ENCODE measurements around the gene CSTF3. TPM values are rescaled to one million over a fixed set of nuclear protein-coding genes. Genes with fewer than 3 reads are reported as not detected.
A peak's percentile ranks its signal among the peaks of the same experiment; 100 is the strongest.
"Not testable (repeated sequence)": the region's sequence is repeated elsewhere in the genome, so short reads cannot be mapped to it uniquely, and the experiment has no call there.

Gene CSTF3
- total RNA-seq, 2 experiments from 2014 or later = 26.5 to 30.2 TPM

DNA sequence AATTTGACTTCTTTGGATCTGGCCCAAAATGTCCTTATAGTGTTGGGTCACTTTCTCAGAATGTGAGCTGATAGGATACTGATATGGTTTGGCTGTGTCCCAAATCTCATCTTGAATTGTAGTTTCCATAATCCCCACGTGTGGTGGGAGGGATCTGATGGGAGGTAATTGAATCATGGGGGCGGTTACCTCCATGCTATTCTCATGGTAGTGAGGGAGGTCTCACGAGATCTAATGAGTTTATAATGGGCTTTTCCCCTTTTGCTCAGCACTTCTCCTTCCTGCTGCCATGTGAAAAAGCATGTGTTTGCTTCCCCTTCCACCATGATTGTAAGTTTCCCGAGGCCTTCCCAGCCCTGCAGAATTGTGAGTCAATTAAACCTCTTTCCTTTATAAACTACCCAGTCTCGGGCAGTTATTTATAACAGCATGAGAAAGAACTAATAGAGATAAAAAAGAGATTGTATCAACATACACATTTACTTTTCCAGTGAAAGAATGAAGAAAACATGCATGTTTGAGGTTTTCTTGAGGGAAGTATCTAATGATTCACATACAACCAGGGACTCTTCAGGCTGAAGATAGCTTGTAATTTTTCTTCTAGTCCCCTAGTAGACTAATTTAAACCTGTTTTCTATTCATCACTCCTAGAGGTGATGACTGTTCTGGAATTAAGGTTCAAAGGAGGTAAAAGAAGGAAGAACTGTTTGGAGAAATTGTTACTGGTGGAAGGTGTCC lies 17.3 kb upstream of the CSTF3 start:
- ChIA-PET CTCF (interaction anchor here (3.6 kb wide), 1 partner anchor 14 kb away, joined by 15 read pairs; no protein-coding TSS in a partner anchor), POLR2A (interaction anchor here (2.5 kb wide), 1 partner anchor 17 kb away, joined by 12 read pairs; the partner anchor contains the start of gene CSTF3)
- H3K36me3 Mint-ChIP-seq (ENCODE audit: low read depth) = peaks cover 13% of the 10 kb centered on the region
- H3K4me3 Mint-ChIP-seq = no peak overlapping the region
- no peak for DNase-seq
- no peaks in the 10 kb centered on the region for H3K27me3 Mint-ChIP-seq
- H3K27ac Mint-ChIP-seq = no peak overlapping the region
- H3K9me3 Mint-ChIP-seq = peaks cover 4% of the 10 kb centered on the region
- peaks cover 28% of the 10 kb centered on the region for H3K4me1 Mint-ChIP-seq

DNA sequence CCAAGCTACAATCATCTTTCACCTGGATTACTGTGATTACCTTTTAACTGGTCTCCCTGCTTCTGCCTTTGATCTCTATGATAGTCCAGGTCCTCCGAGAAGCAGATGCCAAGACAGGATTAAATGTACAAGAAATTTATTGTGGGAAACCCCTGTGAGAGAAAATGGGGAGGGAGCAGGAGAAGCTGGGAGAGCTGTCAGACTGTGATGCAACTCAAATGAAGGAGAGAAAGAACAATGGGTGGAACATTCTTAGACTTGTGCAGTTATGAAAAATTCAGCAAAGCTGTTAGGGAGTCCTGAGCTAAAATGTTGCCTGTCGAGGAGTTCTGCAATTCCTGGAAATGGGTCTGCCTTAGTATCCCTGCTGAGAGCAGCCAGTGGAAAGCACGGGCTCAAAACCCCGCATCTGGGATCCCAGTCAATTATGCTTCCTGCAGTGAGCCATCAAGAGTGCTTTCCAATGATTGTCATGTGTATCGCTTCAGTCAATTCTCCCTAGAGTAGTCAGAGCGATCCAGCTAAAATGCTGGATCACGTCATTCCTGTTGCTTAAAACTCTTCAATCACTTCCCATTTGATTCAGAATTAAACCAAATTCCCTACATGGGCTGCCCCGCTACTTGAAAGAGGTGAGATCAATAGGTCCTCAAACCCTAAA lies 16.5 kb upstream of the CSTF3 start:
- Mint-ChIP-seq H3K27ac (no peak overlapping the region), H3K9me3 (peaks cover 4% of the 10 kb centered on the region), H3K4me3 (no peak overlapping the region), H3K4me1 (peaks cover 28% of the 10 kb centered on the region), H3K27me3 (no peaks in the 10 kb centered on the region), H3K36me3 (ENCODE audit: low read depth) (peaks cover 13% of the 10 kb centered on the region)
- POLR2A ChIA-PET = interaction anchor here (0.8 to 1.3 kb wide), 3 partner anchors 10 to 285 kb away, joined by 3 read pairs; partner anchors contain the start of gene QSER1
- CTCF ChIA-PET = interaction anchor here (3.6 kb wide), 1 partner anchor 13 kb away, joined by 15 read pairs; no protein-coding TSS in a partner anchor
- no peak for DNase-seq

DNA sequence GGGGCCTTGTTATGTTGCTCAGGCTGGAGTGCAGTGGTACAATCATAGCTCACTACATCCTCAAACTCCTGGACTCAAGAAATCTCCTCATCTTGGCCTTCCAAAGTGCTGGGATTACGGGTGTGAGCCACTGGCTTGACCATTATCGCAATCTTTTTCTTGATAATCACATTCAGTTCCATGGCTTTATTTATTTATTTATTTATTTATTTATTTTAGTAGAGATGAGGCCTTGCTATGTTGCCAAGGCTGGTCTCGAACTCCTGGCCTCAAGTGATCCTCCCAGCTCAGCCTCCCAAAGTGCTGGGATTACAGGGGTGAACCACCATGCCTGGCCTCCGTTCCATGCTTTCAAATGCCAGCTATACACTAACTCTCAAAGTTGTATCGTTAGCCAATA lies 15.5 kb upstream of the CSTF3 start:
- ChIA-PET CTCF (interaction anchor here (3.6 kb wide), 1 partner anchor 12 kb away, joined by 15 read pairs; no protein-coding TSS in a partner anchor), POLR2A (interaction anchor here (0.9 to 1.3 kb wide), 2 partner anchors 9 to 284 kb away, joined by 3 read pairs; partner anchors contain the start of gene QSER1)
- peaks cover 13% of the 10 kb centered on the region for H3K36me3 Mint-ChIP-seq (ENCODE audit: low read depth)
- H3K9me3 Mint-ChIP-seq, H3K27ac Mint-ChIP-seq, H3K4me3 Mint-ChIP-seq, H3K27me3 Mint-ChIP-seq, DNase-seq: not testable (repeated sequence)
- H3K4me1 Mint-ChIP-seq = peaks cover 28% of the 10 kb centered on the region

DNA sequence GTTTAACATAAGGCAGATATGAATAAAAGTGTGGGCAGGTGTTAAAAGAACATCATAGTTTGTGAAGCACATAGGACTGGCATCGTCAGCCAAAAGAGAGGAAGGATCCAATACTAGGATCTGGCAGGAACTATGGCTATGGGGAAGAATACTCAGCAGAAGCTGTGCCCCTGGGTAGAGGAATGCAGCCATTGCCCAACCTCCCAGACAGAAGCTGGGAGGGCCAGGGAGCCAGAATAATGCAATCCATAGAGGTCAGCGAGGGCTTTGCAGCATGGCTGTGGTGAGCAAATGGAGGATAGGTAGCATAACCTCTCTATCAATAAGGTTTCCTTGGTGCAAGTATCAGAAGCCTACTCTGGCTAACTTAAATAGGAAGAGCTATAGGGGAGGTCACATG lies 11.7 kb upstream of the CSTF3 start:
- ChIA-PET CTCF (interaction anchor here (1.7 kb wide), 1 partner anchor 8 kb away, joined by 6 read pairs; no protein-coding TSS in a partner anchor), POLR2A (interaction anchor here (1.0 kb wide), 1 partner anchor 11 kb away, joined by 3 read pairs; no protein-coding TSS in a partner anchor)
- DNase-seq = no peak
- Mint-ChIP-seq H3K4me3 (no peak overlapping the region), H3K27me3 (no peaks in the 10 kb centered on the region), H3K36me3 (ENCODE audit: low read depth) (peaks cover 5% of the 10 kb centered on the region), H3K4me1 (peaks cover 3% of the 10 kb centered on the region), H3K27ac (no peak overlapping the region), H3K9me3 (no peaks in the 10 kb centered on the region)

DNA sequence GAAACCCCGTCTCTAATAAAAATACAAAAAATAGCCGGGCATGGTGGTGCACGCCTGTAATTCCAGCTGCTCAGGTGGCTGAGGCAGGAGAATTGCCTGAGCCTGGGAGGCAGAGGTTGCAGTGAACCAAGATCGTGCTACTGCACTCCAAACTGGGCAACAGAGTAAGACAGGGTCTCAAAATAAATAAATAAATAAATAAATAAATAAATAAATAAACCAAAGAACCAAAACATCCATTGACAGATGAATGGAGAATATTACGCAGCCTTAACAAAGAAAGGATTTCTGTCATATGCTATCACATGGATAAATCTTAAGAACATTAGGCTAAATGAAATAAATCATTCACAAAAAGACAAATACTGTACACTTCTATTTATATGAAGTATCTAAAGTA lies 11.1 kb upstream of the CSTF3 start:
- ChIA-PET POLR2A (no interaction called here), CTCF (no interaction called here)
- H3K4me3 Mint-ChIP-seq = no peak overlapping the region
- H3K27ac Mint-ChIP-seq = no peak overlapping the region
- DNase-seq = no peak
- H3K4me1 Mint-ChIP-seq = no peaks in the 10 kb centered on the region
- H3K9me3 Mint-ChIP-seq = no peaks in the 10 kb centered on the region
- no peaks in the 10 kb centered on the region for H3K27me3 Mint-ChIP-seq
- peaks cover under 1% of the 10 kb centered on the region for H3K36me3 Mint-ChIP-seq (ENCODE audit: low read depth)

DNA sequence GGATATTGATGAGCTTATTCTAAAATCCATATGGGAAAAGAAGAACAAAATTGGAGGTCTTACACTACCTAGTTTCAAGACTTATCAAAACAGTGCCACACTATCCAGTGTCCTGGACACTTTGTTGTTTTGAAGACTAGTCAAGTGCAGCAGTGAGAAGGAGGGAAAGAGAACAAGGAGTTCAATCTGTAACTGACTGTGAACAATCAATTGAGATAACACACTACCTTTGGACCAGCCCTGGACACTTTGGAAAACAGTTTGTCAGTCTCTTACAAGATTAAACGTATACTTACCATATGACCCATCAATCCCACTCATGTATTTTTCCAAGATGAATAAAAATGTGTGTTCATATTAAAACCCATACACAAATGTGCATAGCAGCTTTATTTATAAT lies 10.0 kb upstream of the CSTF3 start:
- Mint-ChIP-seq H3K9me3 (no peaks in the 10 kb centered on the region), H3K4me1 (no peaks in the 10 kb centered on the region), H3K27ac (no peak overlapping the region), H3K4me3 (no peak overlapping the region), H3K36me3 (ENCODE audit: low read depth) (no peaks in the 10 kb centered on the region), H3K27me3 (no peaks in the 10 kb centered on the region)
- no peak for DNase-seq
- ChIA-PET CTCF (interaction anchor here (0.9 kb wide), 1 partner anchor 9 kb away, joined by 3 read pairs; no protein-coding TSS in a partner anchor), POLR2A (no interaction called here)

DNA sequence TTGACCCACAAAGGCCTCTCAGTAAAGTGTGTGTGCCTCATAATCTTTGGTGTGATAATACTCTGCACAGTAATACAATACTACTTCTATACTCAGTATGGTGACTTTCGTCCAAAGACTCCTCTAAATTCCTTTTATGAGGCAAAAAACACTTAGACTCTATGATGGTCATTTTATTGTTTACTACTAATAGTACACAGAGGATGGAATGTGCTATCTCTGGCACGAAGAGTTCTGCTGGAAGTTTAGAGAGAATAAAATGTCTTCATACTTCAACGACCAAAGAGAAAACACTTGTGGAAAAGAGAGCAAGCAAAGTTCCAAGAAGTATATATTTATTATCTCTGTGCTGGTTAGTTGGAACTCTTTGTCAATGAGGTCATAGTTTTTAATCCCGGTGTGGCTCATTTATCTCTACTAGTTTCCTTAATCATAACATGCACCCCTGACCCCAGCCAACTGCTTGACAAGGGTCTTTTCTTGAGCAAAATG lies 7.5 kb upstream of the CSTF3 start:
- no peaks in the 10 kb centered on the region for H3K27me3 Mint-ChIP-seq
- H3K4me3 Mint-ChIP-seq = no peak overlapping the region
- no peak for DNase-seq
- peaks cover 2% of the 10 kb centered on the region for H3K4me1 Mint-ChIP-seq
- ChIA-PET CTCF (no interaction called here), POLR2A (no interaction called here)
- no peak overlapping the region for H3K27ac Mint-ChIP-seq
- H3K9me3 Mint-ChIP-seq = no peaks in the 10 kb centered on the region
- no peaks in the 10 kb centered on the region for H3K36me3 Mint-ChIP-seq (ENCODE audit: low read depth)

DNA sequence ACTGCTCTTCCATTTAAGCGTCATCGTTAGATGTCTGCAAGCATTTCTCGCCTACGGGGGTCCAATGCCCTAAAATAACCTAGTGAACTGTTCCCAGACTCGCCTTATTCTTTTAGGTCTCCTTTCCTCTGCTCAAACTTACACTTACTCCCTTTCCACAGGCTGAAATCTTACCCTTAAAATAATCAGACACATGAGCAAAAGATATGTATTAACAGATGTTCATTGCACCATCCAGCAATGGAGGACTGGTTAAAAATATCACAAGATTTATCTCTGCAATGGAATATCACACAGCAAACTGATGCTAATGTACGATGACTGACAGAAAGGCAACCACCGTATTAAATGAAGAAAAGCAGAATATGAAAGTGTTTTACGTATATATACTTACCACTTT lies 1.6 kb upstream of the CSTF3 start:
- Mint-ChIP-seq H3K9me3 (no peaks in the 10 kb centered on the region), H3K4me3 (peak overlapping the region; percentile 9), H3K27ac (no peak overlapping the region), H3K36me3 (ENCODE audit: low read depth) (peaks cover 21% of the 10 kb centered on the region), H3K4me1 (peaks cover 33% of the 10 kb centered on the region), H3K27me3 (no peaks in the 10 kb centered on the region)
- CTCF ChIA-PET = interaction anchor here (1.6 to 5.4 kb wide), 3 partner anchors 10 to 167 kb away, joined by 5 to 49 read pairs (median 15); no protein-coding TSS in a partner anchor
- no peak for DNase-seq
- POLR2A ChIA-PET = interaction anchor here (2.6 kb wide), 1 partner anchor 17 kb away, joined by 12 read pairs; no protein-coding TSS in a partner anchor

DNA sequence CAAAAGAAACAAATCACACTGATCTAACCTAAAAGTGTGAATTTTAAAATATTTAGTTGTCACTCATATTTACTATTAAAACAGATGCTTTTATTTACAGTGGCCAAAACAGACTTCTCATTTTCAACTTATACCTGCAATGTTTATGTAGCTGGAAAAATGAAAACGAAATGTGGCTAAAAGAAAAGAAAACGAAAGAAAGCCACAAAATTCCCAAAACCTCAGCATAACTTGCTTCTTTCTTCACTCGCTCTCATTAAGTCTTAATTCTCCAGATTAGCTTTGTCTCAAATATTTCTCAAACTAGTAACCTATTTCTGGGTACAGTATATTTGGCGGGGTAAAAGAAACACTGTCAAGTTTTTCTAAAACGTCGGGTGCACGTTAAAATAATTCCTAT lies 693 bp downstream of the CSTF3 start:
- Mint-ChIP-seq H3K27ac (peak overlapping the region; percentile 89), H3K4me1 (peaks cover 47% of the 10 kb centered on the region), H3K4me3 (peak overlapping the region; percentile 99), H3K36me3 (ENCODE audit: low read depth) (peaks cover 28% of the 10 kb centered on the region), H3K9me3 (no peaks in the 10 kb centered on the region), H3K27me3 (no peaks in the 10 kb centered on the region)
- no peak for DNase-seq
- CTCF ChIA-PET = interaction anchor here (0.9 to 1.7 kb wide), 7 partner anchors 16 to 201 kb away, joined by 3 to 6 read pairs (median 3); partner anchors contain the start of gene HIPK3
- POLR2A ChIA-PET = interaction anchor here (1.2 to 3.2 kb wide), 9 partner anchors 19 to 614 kb away, joined by 3 to 25 read pairs (median 7); partner anchors contain the start of genes C11orf91, EIF3M, FBXO3 and HIPK3

DNA sequence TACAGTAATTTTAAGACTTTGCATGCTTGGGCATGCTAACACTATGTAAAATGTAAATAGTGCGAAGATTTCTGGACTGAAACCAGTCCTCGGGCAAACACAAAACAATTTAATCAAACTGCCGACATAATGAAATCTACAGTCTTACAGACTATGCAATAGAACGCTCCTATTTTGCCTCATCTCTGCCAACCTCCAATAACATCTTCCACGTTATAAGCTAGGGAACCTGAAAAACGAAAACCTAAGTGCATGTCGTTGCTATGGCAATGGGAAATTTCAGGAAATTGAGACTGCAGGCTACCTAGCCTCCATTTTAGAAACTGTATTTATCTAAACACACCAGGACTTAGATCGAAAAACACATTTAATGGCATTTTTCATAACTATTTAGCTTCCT lies 1.1 kb downstream of the CSTF3 start:
- no peak for DNase-seq
- H3K27me3 Mint-ChIP-seq = no peaks in the 10 kb centered on the region
- ChIA-PET CTCF (interaction anchor here (1.0 to 1.7 kb wide), 4 partner anchors 16 to 171 kb away, joined by 3 to 6 read pairs (median 4); partner anchors contain the start of gene HIPK3), POLR2A (interaction anchor here (1.2 to 3.2 kb wide), 7 partner anchors 19 to 615 kb away, joined by 3 to 25 read pairs (median 7); partner anchors contain the start of genes FBXO3, HIPK3, QSER1 and TCP11L1)
- H3K9me3 Mint-ChIP-seq = no peaks in the 10 kb centered on the region
- peak overlapping the region; percentile 99 for H3K4me3 Mint-ChIP-seq
- peaks cover 31% of the 10 kb centered on the region for H3K36me3 Mint-ChIP-seq (ENCODE audit: low read depth)
- H3K4me1 Mint-ChIP-seq = peaks cover 49% of the 10 kb centered on the region
- peak overlapping the region; percentile 89 for H3K27ac Mint-ChIP-seq

DNA sequence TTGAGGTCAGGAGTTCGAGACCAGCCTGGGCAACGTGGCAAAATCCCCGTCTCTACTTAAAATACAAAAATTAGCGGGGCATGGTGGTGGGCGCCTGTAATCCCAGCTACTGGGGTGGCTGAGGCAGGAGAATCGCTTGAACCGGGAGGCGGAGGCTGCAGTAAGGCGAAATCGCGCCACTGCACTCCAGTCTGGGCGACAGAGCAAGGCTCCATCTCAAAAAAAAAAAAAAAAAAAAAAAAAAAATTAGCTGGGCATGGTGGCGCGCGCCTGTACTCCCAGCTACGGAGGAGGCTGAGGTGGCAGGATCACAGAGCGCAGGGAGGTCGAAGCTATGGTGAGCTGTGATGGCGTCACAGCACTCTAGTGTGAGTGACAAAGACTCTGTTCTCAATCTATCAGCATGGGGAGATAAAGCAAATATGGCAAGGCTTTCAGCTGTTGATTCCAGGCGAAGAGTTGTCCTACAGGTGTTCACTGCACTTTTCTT lies 1.9 kb downstream of the CSTF3 start:
- ChIA-PET POLR2A (interaction anchor here (3.2 kb wide), 1 partner anchor 99 kb away, joined by 25 read pairs; the partner anchor contains the start of gene HIPK3), CTCF (interaction anchor here (1.1 kb wide), 1 partner anchor 15 kb away, joined by 3 read pairs; no protein-coding TSS in a partner anchor)
- Mint-ChIP-seq H3K4me3 (peak overlapping the region; percentile 99), H3K4me1 (peaks cover 50% of the 10 kb centered on the region), H3K27ac (peak overlapping the region; percentile 89), H3K36me3 (ENCODE audit: low read depth) (peaks cover 36% of the 10 kb centered on the region)
- not testable (repeated sequence) for DNase-seq, H3K27me3 Mint-ChIP-seq, H3K9me3 Mint-ChIP-seq

DNA sequence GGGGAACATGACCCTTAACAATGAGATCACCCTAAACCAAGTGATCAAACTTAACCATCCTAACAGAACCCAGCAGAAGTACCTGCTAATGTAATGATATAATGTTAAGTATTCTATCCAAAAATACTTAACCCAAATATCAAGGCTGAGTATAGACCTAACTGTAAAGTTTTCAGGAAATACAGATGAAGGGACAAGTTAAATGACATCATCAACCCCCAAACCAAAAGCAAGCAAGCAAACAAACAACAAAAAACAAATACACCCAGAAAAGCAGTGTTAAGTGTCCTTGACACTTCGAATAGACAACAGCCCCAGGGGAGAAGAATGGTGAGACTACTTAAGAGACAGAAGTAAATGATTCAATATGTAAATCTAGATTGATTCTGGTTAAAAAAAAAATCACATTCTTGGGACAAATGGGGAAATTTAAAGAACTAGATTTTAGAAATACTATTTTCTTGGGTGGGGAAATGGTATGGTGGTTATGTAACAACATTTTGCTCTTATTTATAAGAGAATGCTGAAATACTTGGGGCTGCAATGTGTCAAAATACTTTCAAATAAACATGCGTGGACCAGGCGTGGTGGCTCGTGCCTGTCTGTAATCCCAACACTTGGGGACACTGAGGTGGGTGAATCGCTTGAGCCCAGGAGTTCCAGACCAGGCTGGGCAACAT lies 2.5 kb downstream of the CSTF3 start:
- no peak for DNase-seq
- peak overlapping the region; percentile 55 for H3K4me3 Mint-ChIP-seq
- peaks cover 38% of the 10 kb centered on the region for H3K36me3 Mint-ChIP-seq (ENCODE audit: low read depth)
- CTCF ChIA-PET = no interaction called here
- peak overlapping the region; percentile 13 for H3K27ac Mint-ChIP-seq
- POLR2A ChIA-PET = no interaction called here
- H3K27me3 Mint-ChIP-seq = no peaks in the 10 kb centered on the region
- no peaks in the 10 kb centered on the region for H3K9me3 Mint-ChIP-seq
- H3K4me1 Mint-ChIP-seq = peaks cover 51% of the 10 kb centered on the region

Measured in activated CD4-positive, alpha-beta memory T cell treated with anti-CD3 and anti-CD28 coated beads, Interleukin-2, amount 10 ng/mL, durations not matched to agents 7 days and 5 days (primary cell).